Skeletal muscle satellite cell (primary cell): Measurements from ENCODE around the gene SBK1.

Source experiments
- H3K27me3 ChIP-seq: 2 replicates; pipeline ENCODE4 v1.7.0; 2013; ENCODE audit warnings: low read length; ENCODE audit not compliant: control insufficient read depth, insufficient read depth
- H3K36me3 ChIP-seq: 2 replicates; pipeline ENCODE4 v1.7.0; 2013; ENCODE audit warnings: mild to moderate bottlenecking, control low read depth, low read length; ENCODE audit not compliant: insufficient read depth
- H3K4me1 ChIP-seq: 2 replicates; pipeline ENCODE4 v1.7.0; 2013; ENCODE audit warnings: low read length; ENCODE audit not compliant: control insufficient read depth, insufficient read depth
- H3K4me2 ChIP-seq: 2 replicates; pipeline ENCODE4 v1.7.0; 2013; ENCODE audit warnings: mild to moderate bottlenecking, low read length
- H3K4me3 ChIP-seq: 2 replicates; pipeline ENCODE4 v1.7.0; 2013; ENCODE audit warnings: low read length
- H3K9ac ChIP-seq: 2 replicates; pipeline ENCODE4 v1.7.0; 2013; ENCODE audit warnings: mild to moderate bottlenecking, low read depth, low read length, moderate library complexity
- H3K9me3 ChIP-seq: replicated peaks from 2 replicates; pipeline ENCODE4 v1.7.0; 2013; ENCODE audit warnings: mild to moderate bottlenecking, control low read depth, low read length

The SBK1 gene

GRCh38 chr16:28283173-28283572 is 9.2 kb upstream of the SBK1 start:
- no peak overlapping the region for H3K4me2 ChIP-seq
- peaks cover 34% of the 10 kb centered on the region for H3K27me3 ChIP-seq
- no peaks in the 10 kb centered on the region for H3K36me3 ChIP-seq
- H3K4me1 ChIP-seq = peaks cover under 1% of the 10 kb centered on the region
- H3K9me3 ChIP-seq = no peaks in the 10 kb centered on the region
- H3K9ac ChIP-seq = no peak overlapping the region
- no peak overlapping the region for H3K4me3 ChIP-seq

GRCh38 chr16:28283798-28284577 is 8.3 kb upstream of the SBK1 start:
- Histone ChIP-seq H3K36me3 (no peaks in the 10 kb centered on the region), H3K9ac (no peak overlapping the region), H3K4me2 (no peak overlapping the region), H3K4me3 (no peak overlapping the region), H3K4me1 (no peaks in the 10 kb centered on the region), H3K27me3 (peaks cover 42% of the 10 kb centered on the region), H3K9me3 (no peaks in the 10 kb centered on the region)

- no peaks in the 10 kb centered on the region for H3K36me3 ChIP-seq
- peaks cover 46% of the 10 kb centered on the region for H3K27me3 ChIP-seq
Measured at GRCh38 chr16:28285649-28286048, 6.7 kb upstream of the SBK1 start.

GRCh38 chr16:28288114-28288513 is 4.2 kb upstream of the SBK1 start:
- H3K36me3 ChIP-seq = no peaks in the 10 kb centered on the region
- H3K9me3 ChIP-seq = no peaks in the 10 kb centered on the region
- no peak overlapping the region for H3K9ac ChIP-seq
- H3K4me2 ChIP-seq = no peak overlapping the region
- H3K4me1 ChIP-seq = no peaks in the 10 kb centered on the region
- H3K4me3 ChIP-seq = no peak overlapping the region
- H3K27me3 ChIP-seq = peaks cover 42% of the 10 kb centered on the region

More at GRCh38 chr16:28285649-28286048, 6.7 kb upstream of the SBK1 start:
- H3K4me2 ChIP-seq = no peak overlapping the region
- H3K9me3 ChIP-seq = no peaks in the 10 kb centered on the region
- H3K9ac ChIP-seq = no peak overlapping the region
- H3K4me3 ChIP-seq = no peak overlapping the region
- no peaks in the 10 kb centered on the region for H3K4me1 ChIP-seq

GRCh38 chr16:28289048-28289447 is 3.3 kb upstream of the SBK1 start:
- Histone ChIP-seq H3K36me3 (no peaks in the 10 kb centered on the region), H3K9me3 (no peaks in the 10 kb centered on the region), H3K4me1 (no peaks in the 10 kb centered on the region), H3K9ac (no peak overlapping the region), H3K27me3 (peaks cover 41% of the 10 kb centered on the region), H3K4me2 (no peak overlapping the region), H3K4me3 (no peak overlapping the region)

GRCh38 chr16:28289939-28290858 is 2.1 kb upstream of the SBK1 start:
- Histone ChIP-seq H3K27me3 (peaks cover 52% of the 10 kb centered on the region), H3K9me3 (no peaks in the 10 kb centered on the region), H3K4me3 (no peak overlapping the region), H3K4me1 (no peaks in the 10 kb centered on the region), H3K9ac (no peak overlapping the region), H3K36me3 (no peaks in the 10 kb centered on the region), H3K4me2 (no peak overlapping the region)

- H3K9ac ChIP-seq = no peak overlapping the region
- H3K4me2 ChIP-seq = no peak overlapping the region
- peaks cover 56% of the 10 kb centered on the region for H3K27me3 ChIP-seq
- no peaks in the 10 kb centered on the region for H3K4me1 ChIP-seq
- H3K4me3 ChIP-seq = no peak overlapping the region
- H3K9me3 ChIP-seq = no peaks in the 10 kb centered on the region
- H3K36me3 ChIP-seq = no peaks in the 10 kb centered on the region
Measured at GRCh38 chr16:28290859-28291254, 1.5 kb upstream of the SBK1 start.

GRCh38 chr16:28292731-28293600 is 641 bp downstream of the SBK1 start:
- Histone ChIP-seq H3K9me3 (no peaks in the 10 kb centered on the region), H3K9ac (no peak overlapping the region), H3K4me2 (peak overlapping the region; percentile 71), H3K4me1 (no peaks in the 10 kb centered on the region), H3K4me3 (peak overlapping the region; percentile 66), H3K27me3 (peaks cover 53% of the 10 kb centered on the region), H3K36me3 (no peaks in the 10 kb centered on the region)

- Histone ChIP-seq H3K27me3 (peaks cover 47% of the 10 kb centered on the region), H3K4me1 (no peaks in the 10 kb centered on the region), H3K4me2 (no peak overlapping the region), H3K4me3 (no peak overlapping the region), H3K9me3 (no peaks in the 10 kb centered on the region), H3K9ac (no peak overlapping the region), H3K36me3 (no peaks in the 10 kb centered on the region)
Measured at GRCh38 chr16:28293601-28293960, 1.3 kb downstream of the SBK1 start.

GRCh38 chr16:28294201-28294600 is 1.9 kb downstream of the SBK1 start:
- Histone ChIP-seq H3K4me1 (no peaks in the 10 kb centered on the region), H3K36me3 (no peaks in the 10 kb centered on the region), H3K4me2 (no peak overlapping the region), H3K9ac (no peak overlapping the region), H3K4me3 (no peak overlapping the region), H3K9me3 (no peaks in the 10 kb centered on the region), H3K27me3 (peaks cover 46% of the 10 kb centered on the region)

- H3K36me3 ChIP-seq = no peaks in the 10 kb centered on the region
- H3K4me1 ChIP-seq = no peaks in the 10 kb centered on the region
- no peak overlapping the region for H3K4me2 ChIP-seq
- no peaks in the 10 kb centered on the region for H3K9me3 ChIP-seq
- no peak overlapping the region for H3K4me3 ChIP-seq
- H3K9ac ChIP-seq = no peak overlapping the region
- H3K27me3 ChIP-seq = peaks cover 55% of the 10 kb centered on the region
Measured at GRCh38 chr16:28295276-28295675, 3.0 kb downstream of the SBK1 start.
